H9 (cell line): ENCODE data around the gene PDZD2. TPM values are rescaled to one million over a fixed set of nuclear protein-coding genes. Genes with fewer than 3 reads are reported as not detected.

ENCODE experiments used
- DNase-seq: peaks from one replicate; pipeline ENCODE4 v3.0.0-alpha.2; 2017
- H2AFZ ChIP-seq: one replicate; pipeline ENCODE4 v1.6.1; 2013; ENCODE audit warnings: mild to moderate bottlenecking, low read length, control low read depth, moderate library complexity
- H2AK5ac ChIP-seq: 2 replicates; pipeline ENCODE4 v1.6.1; 2013; ENCODE audit warnings: low read length, control low read depth, mixed read lengths; ENCODE audit not compliant: insufficient read length
- H2BK120ac ChIP-seq: one replicate; pipeline ENCODE4 v1.6.1; 2013; ENCODE audit warnings: low read depth, mild to moderate bottlenecking, low read length, control low read depth, inconsistent platforms; ENCODE audit not compliant: poor library complexity, severe bottlenecking
- H2BK12ac ChIP-seq: 2 replicates; pipeline ENCODE4 v1.6.1; 2013; ENCODE audit warnings: low read length, control low read depth, mixed read lengths, low read depth; ENCODE audit not compliant: insufficient read length
- H2BK15ac ChIP-seq: 2 replicates; pipeline ENCODE4 v1.6.1; 2013; ENCODE audit warnings: low read depth, low read length, control low read depth
- H2BK20ac ChIP-seq: one replicate; pipeline ENCODE4 v1.6.1; 2013; ENCODE audit warnings: low read depth, mild to moderate bottlenecking, low read length, control low read depth, inconsistent platforms; ENCODE audit not compliant: poor library complexity, severe bottlenecking
- H2BK5ac ChIP-seq: 2 replicates; pipeline ENCODE4 v1.6.1; 2013; ENCODE audit warnings: low read length, control low read depth, mixed read lengths; ENCODE audit not compliant: insufficient read length
- H3K14ac ChIP-seq: 2 replicates; pipeline ENCODE4 v1.6.1; 2013; ENCODE audit warnings: low read length, control low read depth; ENCODE audit not compliant: insufficient read depth
- H3K18ac ChIP-seq: 2 replicates; pipeline ENCODE4 v1.6.1; 2013; ENCODE audit warnings: low read depth, mild to moderate bottlenecking, mixed read lengths, low read length, control low read depth; ENCODE audit not compliant: insufficient read length
- H3K23ac ChIP-seq: 2 replicates; pipeline ENCODE4 v1.6.1; 2013; ENCODE audit warnings: low read length, control low read depth, mixed read lengths, low read depth; ENCODE audit not compliant: insufficient read length
- H3K23me2 ChIP-seq: 2 replicates; pipeline ENCODE4 v1.6.1; 2013; ENCODE audit warnings: low read depth, mild to moderate bottlenecking, mixed read lengths, low read length, control low read depth; ENCODE audit not compliant: insufficient read length, poor library complexity, severe bottlenecking
- H3K27ac ChIP-seq: 2 replicates; pipeline ENCODE4 v1.5.1; 2013; ENCODE audit warnings: low read length, control low read depth, mixed read lengths, low read depth; ENCODE audit not compliant: insufficient read length
- H3K27me3 ChIP-seq: 2 replicates; pipeline ENCODE4 v1.6.1; 2013; ENCODE audit warnings: low read length, control low read depth, inconsistent platforms; ENCODE audit not compliant: insufficient read depth
- H3K4ac ChIP-seq: 2 replicates; pipeline ENCODE4 v1.6.1; 2013; ENCODE audit warnings: low read depth, mild to moderate bottlenecking, control low read depth, inconsistent platforms, low read length, moderate library complexity
- H3K4me1 ChIP-seq: 2 replicates; pipeline ENCODE4 v1.6.1; 2013; ENCODE audit warnings: low read length, control low read depth, inconsistent platforms; ENCODE audit not compliant: insufficient read depth
- H3K4me2 ChIP-seq: 2 replicates; pipeline ENCODE4 v1.6.1; 2013; ENCODE audit warnings: low read length, control low read depth, mixed read lengths; ENCODE audit not compliant: insufficient read length, insufficient read depth
- H3K56ac ChIP-seq: 2 replicates; pipeline ENCODE4 v1.6.1; 2013; ENCODE audit warnings: low read depth, mild to moderate bottlenecking, mixed read lengths, low read length, control low read depth; ENCODE audit not compliant: insufficient read length
- H3K79me1 ChIP-seq: 2 replicates; pipeline ENCODE4 v1.6.1; 2013; ENCODE audit warnings: low read depth, mild to moderate bottlenecking, moderate library complexity, low read length, control low read depth, inconsistent platforms; ENCODE audit not compliant: insufficient read depth, poor library complexity, severe bottlenecking
- H3K79me2 ChIP-seq: 2 replicates; pipeline ENCODE4 v1.6.1; 2013; ENCODE audit warnings: low read length, control low read depth, inconsistent platforms; ENCODE audit not compliant: insufficient read depth
- H3K9ac ChIP-seq: 2 replicates; pipeline ENCODE4 v1.6.1; 2013; ENCODE audit warnings: low read length, control low read depth, mixed read lengths; ENCODE audit not compliant: insufficient read length; ENCODE audit errors: extremely low read depth
- H3K9me3 ChIP-seq: one replicate; pipeline ENCODE4 v1.6.1; 2013; ENCODE audit warnings: low read depth, low read length, inconsistent platforms; ENCODE audit not compliant: control insufficient read depth
- H3T11ph ChIP-seq: one replicate; pipeline ENCODE4 v1.6.1; 2013; ENCODE audit warnings: mild to moderate bottlenecking, low read length, control low read depth, inconsistent platforms
- H4K20me1 ChIP-seq: one replicate; pipeline ENCODE4 v1.6.1; 2013; ENCODE audit not compliant: control insufficient read depth, insufficient read length, insufficient read depth
- H4K5ac ChIP-seq: 2 replicates; pipeline ENCODE4 v1.6.1; 2013; ENCODE audit warnings: low read depth, mild to moderate bottlenecking, mixed read lengths, low read length, control low read depth; ENCODE audit not compliant: insufficient read length
- H4K8ac ChIP-seq: replicated peaks from 2 replicates; pipeline ENCODE4 v1.6.1; 2013; ENCODE audit warnings: low read length, control low read depth, mixed read lengths, low read depth; ENCODE audit not compliant: insufficient read length
- H4K91ac ChIP-seq: 2 replicates; pipeline ENCODE4 v1.6.1; 2013; ENCODE audit warnings: low read depth, mild to moderate bottlenecking, moderate library complexity, mixed read lengths, low read length, control low read depth; ENCODE audit not compliant: insufficient read length
- H3K27ac Mint-ChIP-seq, 3 experiments: 2 replicates in 2 of 3; 3 replicates in 1 of 3; pipeline ENCODE4 v1.8.0; 2020 to 2021; ENCODE audit warnings: mixed read lengths in 3 of 3, mild to moderate bottlenecking in 1 of 3, moderate library complexity in 1 of 3
- H3K27me3 Mint-ChIP-seq: 2 replicates; pipeline ENCODE4 v1.8.0; 2021; ENCODE audit warnings: low read depth, mild to moderate bottlenecking, moderate library complexity, mixed read lengths
- H3K36me3 Mint-ChIP-seq, 3 experiments: 2 replicates in 2 of 3; 3 replicates in 1 of 3; pipeline ENCODE4 v1.8.0; 2020 to 2021; ENCODE audit warnings: low read depth in 3 of 3, mixed read lengths in 3 of 3; ENCODE audit not compliant: insufficient read depth in 1 of 3
- H3K4me1 Mint-ChIP-seq, 2 experiments: 2 replicates each; pipeline ENCODE4 v1.8.0; 2020; ENCODE audit warnings: mixed read lengths in 2 of 2
- H3K4me3 Mint-ChIP-seq, 2 experiments: 2 replicates in 1 of 2; 3 replicates in 1 of 2; pipeline ENCODE4 v1.8.0; 2020 to 2021; ENCODE audit warnings: mild to moderate bottlenecking in 2 of 2, mixed read lengths in 2 of 2, moderate library complexity in 1 of 2
- H3K9me3 Mint-ChIP-seq, 2 experiments: 2 replicates in 1 of 2; 3 replicates in 1 of 2; pipeline ENCODE4 v1.8.0; 2020; ENCODE audit warnings: mild to moderate bottlenecking in 2 of 2, mixed read lengths in 2 of 2, moderate library complexity in 1 of 2
- CTCF ChIP-seq: fragments of 200-600 bp; sonication (generic); conservative IDR thresholded peaks from 3 replicates; pipeline ENCODE4 v1.8.0; 2021; ENCODE audit warnings: antibody characterized with exemption, mild to moderate bottlenecking
- WGBS: extraction: QIAGEN DNeasy Blood & Tissue Kit; methylation state at CpG from one replicate; pipeline ENCODE4 v1.1.7; 2013; ENCODE audit warnings: missing lambda C conversion rate, low lambda C conversion rate, mixed read lengths; ENCODE audit not compliant: insufficient read length; ENCODE audit errors: extremely low coverage; 5-methylcytosine and 5-hydroxymethylcytosine counted together
- total RNA-seq: library from RNA; stranded (reverse); gene quantifications from 2 replicates; pipeline ENCODE4 v1.2.1, GENCODE V29; 2021

The PDZD2 gene
- total RNA-seq, 1 experiment from 2014 or later, result 9.9 TPM

- no CpG with 5 or more reads among the region's 4 CpGs for WGBS
- Histone ChIP-seq H3T11ph (no peak overlapping the region), H3K14ac (no peak overlapping the region), H3K79me2 (no peaks in the 10 kb centered on the region), H4K5ac (no peak overlapping the region), H3K27ac (no peak overlapping the region), H3K56ac (no peak overlapping the region), H3K4me2 (no peak overlapping the region), H3K23me2 (peaks cover 6% of the 10 kb centered on the region), H2BK12ac (no peak overlapping the region), H3K4me1 (peaks cover 3% of the 10 kb centered on the region; the same call in 1 of the 2 replicates), H3K4ac (no peak overlapping the region), H2AFZ (no peak overlapping the region), H4K20me1 (no peaks in the 10 kb centered on the region), H3K9me3 (no peaks in the 10 kb centered on the region), H2BK5ac (no peak overlapping the region), H3K27me3 (no peaks in the 10 kb centered on the region), H4K91ac (no peak overlapping the region), H3K18ac (no peak overlapping the region), H3K79me1 (no peaks in the 10 kb centered on the region), H3K23ac (no peak overlapping the region), H2AK5ac (no peak overlapping the region), H2BK20ac (no peak overlapping the region), H3K9ac (no peak overlapping the region), H4K8ac (no peak overlapping the region), H2BK120ac (no peak overlapping the region), H2BK15ac (no peak overlapping the region)
- Mint-ChIP-seq H3K36me3 (peaks cover 31 to 37% (median 34%) of the 10 kb centered on the region in 3 experiments), H3K27ac (no peak overlapping the region), H3K4me3 (no peak overlapping the region), H3K4me1 (peaks cover 32 to 35% of the 10 kb centered on the region in 2 experiments), H3K9me3 (peaks cover 15 to 21% of the 10 kb centered on the region in 2 experiments), H3K27me3 (no peaks in the 10 kb centered on the region)
- no peak for DNase-seq
- TF ChIP-seq CTCF, result no peak
Observed at GRCh38 chr5:31860278-31860677, 221.3 kb downstream of the PDZD2 start.
